Epidermal melanocyte (primary cell): ENCODE results near the gene FAT1.
A peak's percentile ranks its signal among the peaks of the same experiment; 100 is the strongest.

Experiments used
- DNase-seq: peaks from one replicate; pipeline ENCODE4 v3.0.0; 2011; ENCODE audit warnings: low spot score; ENCODE audit not compliant: insufficient read length

FAT1 gene

GRCh38 chr4:186755550-186756519, 32.2 kb upstream of the FAT1 start:
- no peak for DNase-seq

DNA sequence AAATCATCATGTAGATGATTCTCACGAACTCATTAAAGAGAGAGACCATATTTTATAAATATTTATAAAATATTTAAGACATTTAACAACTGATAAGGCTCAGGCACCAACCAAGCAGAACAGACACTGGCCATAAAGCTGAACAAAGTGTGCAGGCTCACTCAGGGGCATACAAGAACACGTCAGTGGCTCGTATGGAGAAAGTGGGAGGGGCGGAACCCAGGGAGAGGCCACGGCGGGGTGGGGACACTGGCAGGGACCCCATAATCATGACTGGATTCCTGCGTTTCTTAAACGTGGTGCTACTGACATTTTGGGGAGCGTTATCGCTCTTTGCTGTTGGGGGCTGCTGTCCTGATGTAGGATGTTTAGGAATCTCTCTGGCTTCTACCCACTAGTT, 31.3 kb upstream of the FAT1 start:
- DNase-seq = no peak

GRCh38 chr4:186752325-186752724, 28.7 kb upstream of the FAT1 start:
- no peak for DNase-seq

DNA sequence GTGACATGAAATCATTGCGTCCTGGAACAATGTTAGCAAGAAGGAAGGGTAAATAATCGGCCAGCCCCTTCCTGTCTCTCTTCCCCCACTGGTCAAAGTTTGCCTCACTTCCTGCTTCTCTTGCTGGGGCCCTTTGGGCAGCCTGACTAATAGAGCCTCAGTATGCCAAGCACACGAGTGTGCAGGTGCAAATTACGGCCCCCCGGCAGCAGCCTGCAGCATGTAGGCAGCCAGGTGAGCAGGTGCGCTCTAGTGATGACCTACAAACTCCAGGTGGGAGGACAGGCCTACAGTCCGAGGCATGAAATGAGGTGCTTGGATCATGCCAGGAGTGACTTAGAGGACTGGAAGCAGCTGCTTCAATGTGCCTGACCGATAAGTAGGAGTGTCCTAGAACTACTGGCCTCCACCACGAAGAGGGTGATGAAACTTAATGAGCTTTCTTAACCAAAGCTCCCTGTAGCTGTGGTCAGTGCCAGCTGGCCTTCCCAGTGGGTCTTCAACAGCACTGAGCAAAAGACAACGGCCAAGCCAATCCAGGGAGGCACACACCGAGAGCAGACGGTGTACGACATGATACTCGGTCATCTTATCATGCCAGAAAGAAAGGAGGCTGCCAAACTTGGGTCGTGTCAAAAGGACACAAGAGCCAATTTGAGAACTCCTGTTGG, 26.1 kb upstream of the FAT1 start:
- DNase-seq = no peak

DNA sequence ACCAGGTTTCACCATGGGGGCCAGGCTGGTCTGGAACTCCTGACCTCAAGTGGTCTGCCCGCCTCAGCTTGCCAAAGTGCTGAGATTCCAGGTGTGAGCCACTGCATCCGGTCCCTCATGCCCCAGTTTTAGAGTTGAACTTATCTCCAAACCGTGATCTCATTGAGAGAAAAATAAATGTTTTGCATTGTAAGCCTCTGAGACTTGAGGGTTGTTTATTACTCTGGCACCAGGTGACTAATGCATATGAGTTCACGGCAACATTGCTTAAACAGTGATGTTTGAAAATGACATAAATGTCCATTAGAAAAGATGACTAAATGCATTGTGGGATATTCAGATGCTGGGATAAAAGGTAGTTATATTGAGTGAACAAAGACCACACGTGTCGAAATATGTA, 22.9 kb upstream of the FAT1 start:
- no peak for DNase-seq

DNA sequence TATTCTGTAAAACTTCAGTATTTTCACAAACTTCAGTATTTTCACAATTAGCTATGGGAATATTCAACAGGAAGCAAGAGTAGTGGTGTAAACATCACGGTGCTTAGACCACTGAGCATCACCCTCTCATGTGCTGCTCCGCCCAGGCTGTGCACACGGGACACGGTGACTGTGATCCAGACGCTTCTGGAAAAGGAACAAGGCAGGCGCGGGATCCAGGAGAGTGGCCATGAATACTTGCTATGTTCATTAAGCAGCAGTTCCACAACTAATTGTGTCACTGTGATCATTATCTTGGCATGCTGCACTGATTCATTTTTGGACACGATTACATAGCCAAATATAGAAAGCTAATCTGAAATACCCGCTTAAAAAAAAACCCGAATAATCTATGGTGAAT, 19.6 kb upstream of the FAT1 start:
- no peak for DNase-seq

- DNase-seq = no peak
These were observed 17.2 kb upstream of the FAT1 start for GRCh38 chr4:186740822-186741221.

DNA sequence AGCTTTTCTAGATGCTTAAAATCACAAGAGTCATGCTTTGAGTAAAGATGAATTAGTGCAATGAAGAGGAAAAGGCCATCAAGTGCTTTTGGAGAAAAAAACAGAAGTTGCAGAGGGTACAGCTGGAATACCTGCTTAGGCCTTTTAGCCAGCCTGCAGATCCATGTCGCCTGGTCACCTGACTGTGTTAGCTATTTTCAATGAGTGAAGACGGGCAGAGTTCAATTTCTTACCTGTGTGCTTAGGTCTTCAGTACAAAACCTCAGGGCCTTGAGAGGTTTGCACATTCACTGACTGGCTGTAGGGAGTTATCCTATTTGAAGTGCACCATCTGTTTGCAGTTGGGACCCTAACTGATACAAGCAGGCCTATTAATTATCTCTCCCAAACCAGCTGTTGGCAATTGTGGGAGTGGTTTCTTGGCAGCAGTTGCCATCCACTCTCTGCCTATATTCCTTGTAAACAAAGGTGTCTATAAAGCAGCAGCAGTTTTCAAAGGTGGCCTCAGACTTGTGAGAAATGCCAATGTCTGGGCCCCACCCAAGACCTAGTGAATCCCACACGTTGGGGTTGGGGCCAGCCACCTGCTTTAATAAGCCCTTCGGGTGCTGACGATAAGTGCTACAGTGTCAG, 16.3 kb upstream of the FAT1 start:
- DNase-seq = no peak

DNA sequence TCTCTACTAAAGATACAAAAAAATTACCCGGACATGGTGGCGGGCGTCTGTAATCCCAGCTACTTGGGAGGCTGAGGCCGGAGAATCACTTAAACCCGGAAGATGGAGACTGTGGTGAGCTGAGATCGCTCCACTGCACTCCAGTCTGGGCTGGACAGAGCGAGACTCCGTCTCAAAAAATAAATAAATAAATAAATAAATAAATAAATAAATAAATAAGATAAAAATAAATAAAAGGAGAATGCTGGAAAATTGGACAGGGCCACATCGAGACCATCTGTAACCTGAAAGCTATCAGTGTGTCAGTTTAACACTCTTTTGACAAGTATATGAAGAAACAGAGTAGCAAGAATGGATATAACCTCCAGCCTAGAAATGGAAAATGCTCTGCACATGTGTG, 15.7 kb upstream of the FAT1 start:
- no peak for DNase-seq

DNA sequence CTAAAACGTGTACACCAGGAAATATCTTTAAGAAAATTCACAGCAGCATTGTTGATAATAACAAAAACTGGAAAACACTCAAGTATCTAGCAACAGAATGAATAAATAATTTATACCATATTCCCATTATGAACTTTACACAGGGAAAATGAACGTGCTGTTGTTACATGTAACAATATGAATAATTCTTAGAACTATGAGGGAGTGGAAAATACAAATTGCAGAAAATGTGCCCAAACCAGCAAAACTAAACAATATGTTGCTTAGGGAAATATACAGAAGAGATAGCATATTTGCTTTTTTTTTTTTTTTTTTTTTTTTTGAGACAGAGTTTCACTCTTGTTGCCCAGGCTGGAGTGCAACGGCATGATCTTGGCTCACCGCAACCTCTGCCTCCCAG, 14.8 kb upstream of the FAT1 start:
- no peak for DNase-seq

GRCh38 chr4:186737427-186737826, 13.8 kb upstream of the FAT1 start:
- no peak for DNase-seq

DNA sequence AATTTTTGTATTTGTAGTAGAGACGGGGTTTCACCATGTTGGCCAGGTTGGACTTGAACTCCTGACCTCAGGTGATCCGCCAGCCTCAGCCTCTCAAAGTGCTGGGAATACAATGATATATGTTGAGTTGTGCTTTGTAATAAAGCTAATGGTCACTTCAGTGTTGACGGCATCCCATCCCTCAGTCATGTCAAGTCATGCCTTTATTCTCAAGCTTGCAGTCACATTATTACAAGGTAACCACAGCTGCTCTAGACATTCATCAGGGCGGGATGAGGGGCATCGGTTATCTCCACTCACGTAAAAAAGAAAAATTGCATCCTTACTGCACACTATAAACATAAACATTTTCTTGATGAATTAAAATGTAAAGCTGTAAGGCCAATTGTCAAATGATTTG, 12.8 kb upstream of the FAT1 start:
- no peak for DNase-seq

DNA sequence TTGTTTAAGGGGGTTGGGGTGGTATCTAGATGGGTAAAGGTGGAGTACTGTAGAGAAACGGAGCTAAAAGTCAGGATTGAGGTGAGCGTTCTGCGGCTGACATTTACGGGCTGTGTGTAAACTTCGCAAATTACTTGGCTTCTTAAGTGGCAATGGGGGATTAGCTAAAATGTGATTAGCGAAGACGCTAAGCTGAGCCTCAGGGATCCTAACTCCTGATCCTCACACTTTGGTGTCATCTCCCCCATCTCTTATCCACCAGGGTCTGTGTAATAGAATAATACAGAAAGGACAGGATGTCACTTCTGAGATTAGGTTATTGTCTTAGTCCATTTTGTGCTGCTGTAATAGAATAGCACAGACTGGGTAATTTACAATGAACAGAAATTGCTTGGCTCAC, 10.6 kb upstream of the FAT1 start:
- DNase-seq = no peak

GRCh38 chr4:186733778-186734177, 10.1 kb upstream of the FAT1 start:
- no peak for DNase-seq

GRCh38 chr4:186730621-186731020, 7.0 kb upstream of the FAT1 start:
- DNase-seq = no peak

DNA sequence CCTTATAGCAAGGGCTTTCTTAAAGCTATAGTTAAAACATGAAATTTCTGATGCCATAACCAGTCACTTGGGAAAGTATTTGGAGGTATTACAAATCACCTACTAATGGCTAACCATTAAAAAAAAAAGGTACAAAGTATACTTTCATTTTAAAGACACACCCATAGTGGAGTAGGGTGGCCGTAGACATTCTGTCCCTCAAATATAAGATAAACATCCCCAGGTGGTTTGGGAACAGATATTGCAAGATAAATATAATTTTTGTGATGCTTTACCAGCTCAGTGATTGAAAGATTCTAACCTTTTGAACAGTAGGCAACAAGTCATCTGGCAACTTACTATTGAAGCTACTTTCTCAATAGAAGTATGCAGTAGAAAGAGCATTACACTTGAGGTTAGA, 6.2 kb upstream of the FAT1 start:
- DNase-seq = no peak

DNA sequence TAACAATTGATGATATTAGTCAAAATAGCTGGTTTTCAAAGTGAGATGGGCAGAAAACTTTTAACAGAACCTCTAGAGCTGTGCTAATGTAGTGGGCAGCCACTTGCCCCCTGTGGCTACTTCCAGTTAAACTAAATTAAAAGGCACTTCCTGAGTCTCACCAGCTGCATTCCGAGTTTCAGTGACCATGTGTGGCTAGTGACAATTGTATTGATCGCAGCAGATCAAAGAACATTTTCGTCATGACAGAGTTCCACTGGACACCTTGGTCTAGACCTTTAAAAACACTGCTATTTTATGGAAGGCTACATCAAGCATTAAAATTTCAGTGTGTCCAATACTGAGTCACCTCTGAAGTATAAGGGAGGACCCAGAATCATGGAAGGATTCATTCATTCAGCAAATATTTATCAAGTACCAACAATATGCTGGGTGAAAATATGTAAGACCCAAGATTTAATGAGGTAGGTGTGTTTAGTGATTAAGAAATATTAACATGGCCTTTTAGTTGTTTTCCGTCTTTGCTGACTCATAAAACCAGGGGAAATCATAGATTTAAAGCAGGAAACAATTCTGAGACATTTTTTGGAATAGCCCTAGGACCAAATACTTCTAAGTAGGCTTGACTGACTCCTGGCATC, 5.1 kb upstream of the FAT1 start:
- no peak for DNase-seq

GRCh38 chr4:186727977-186728519, 4.4 kb upstream of the FAT1 start:
- DNase-seq = no peak

- DNase-seq = no peak
These were observed 3.7 kb upstream of the FAT1 start for GRCh38 chr4:186727169-186727976.

DNA sequence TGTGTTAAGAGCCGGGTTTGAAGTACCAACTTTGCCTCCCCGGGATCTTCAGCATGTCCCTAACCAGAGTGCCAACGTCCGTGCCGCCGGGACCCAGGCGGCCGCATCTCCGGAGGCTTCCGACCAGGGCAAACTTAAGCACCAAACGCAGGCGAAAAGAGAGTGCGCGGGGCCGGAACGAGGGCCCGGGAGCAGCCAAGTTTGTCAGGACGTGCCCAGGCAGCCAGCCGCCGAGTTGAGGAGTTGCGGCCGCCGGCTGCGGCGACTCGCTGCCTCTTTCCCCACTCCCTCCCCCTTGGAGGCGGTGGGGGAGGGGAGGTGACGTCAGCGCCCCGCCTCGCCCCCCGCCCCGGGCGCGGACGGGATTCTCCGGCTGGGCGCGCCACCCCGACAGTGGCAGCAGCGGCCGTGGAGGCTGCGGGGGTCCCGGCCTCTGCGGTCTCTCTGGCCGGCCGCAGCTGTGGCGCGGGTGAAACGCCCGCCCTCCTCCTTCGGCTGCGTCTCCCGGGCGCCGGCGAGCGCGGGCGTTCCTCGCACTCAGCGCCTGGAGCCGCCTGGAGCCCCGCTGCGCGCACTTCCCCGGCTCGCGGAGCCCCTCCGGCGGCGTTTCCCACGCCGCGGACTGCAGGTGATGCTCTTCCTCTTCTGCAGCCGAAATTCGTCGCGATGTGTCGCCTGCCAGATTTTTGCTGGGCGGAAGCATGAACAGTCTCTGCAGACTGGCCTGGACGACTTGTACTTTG, 2.9 kb upstream of the FAT1 start:
- peak; percentile 59 for DNase-seq
